PFSK-1 (cell line): ENCODE results near the gene JADE3.

Source experiments
- FOXP2 ChIP-seq: optimal IDR thresholded peaks from 2 replicates; pipeline ENCODE3; 2011; ENCODE audit warnings: borderline replicate concordance, control low read depth, inconsistent platforms; ENCODE audit not compliant: insufficient read depth; ENCODE audit errors: extremely low read length, extremely low read depth
- POLR2AphosphoS5 ChIP-seq: IDR thresholded peaks from 2 replicates; pipeline ENCODE4 v1.6.1; 2012; ENCODE audit warnings: low read depth, mild to moderate bottlenecking, control low read depth, low read length, moderate library complexity
- SIN3A ChIP-seq: IDR thresholded peaks from 2 replicates; pipeline ENCODE4 v1.6.1; 2012; ENCODE audit warnings: mild to moderate bottlenecking, low read length, moderate library complexity, borderline replicate concordance; ENCODE audit not compliant: insufficient read depth
- TAF1 ChIP-seq: IDR thresholded peaks from 2 replicates; pipeline ENCODE4 v1.6.1; 2012; ENCODE audit warnings: low read length, control low read depth, borderline replicate concordance; ENCODE audit not compliant: insufficient read depth
- TF ChIP-seq, protein P1 (sequence below), 2 experiments: IDR thresholded peaks; 2 replicates each; pipeline versions ENCODE4 v1.6.1 to v1.8.0; 2011 to 2012; ENCODE audit warnings: low read depth in 2 of 2, low read length in 2 of 2, control low read depth in 1 of 2, inconsistent platforms in 1 of 2, mild to moderate bottlenecking in 1 of 2, moderate library complexity in 1 of 2; ENCODE audit not compliant: insufficient read depth in 1 of 2

The JADE3 gene

DNA sequence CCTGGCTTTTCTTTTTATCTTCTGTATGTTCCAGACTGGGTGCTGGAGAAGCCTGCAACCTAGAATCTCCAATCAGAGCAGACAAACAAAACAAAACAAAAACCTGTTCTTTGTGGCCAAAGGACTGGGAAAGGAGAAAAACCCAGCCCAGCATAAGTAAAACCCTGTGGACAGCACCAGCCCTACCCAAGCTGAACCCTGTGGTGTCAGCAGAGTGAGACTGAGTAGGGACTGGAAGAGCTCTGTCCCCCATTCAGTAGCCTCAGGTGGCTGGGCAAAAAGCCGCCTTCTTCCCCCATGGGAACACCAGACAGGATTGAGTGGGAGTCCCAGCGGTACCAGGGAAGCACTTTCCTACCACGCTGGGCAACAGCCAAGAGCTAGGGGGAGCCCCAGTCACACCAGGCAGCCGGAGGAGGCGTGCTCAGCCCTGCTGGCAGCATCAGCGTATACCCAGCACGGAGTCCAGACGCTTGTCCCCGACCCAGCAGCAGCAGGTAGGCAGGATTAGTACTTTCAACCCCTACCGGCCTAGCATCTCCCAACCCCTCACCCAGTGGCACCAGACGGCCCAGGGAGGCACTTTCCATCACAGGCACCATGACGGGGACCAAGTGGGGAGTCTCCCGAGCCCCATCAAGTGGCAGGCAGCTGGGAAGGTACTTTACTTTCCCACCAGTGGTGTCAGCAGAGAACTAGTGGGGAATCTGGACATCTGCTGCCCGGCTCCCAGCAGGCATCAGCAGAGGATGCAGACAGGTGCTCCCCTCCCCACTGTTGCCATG is 8.6 kb upstream of the JADE3 start:
- TF ChIP-seq POLR2AphosphoS5 (no peak), SIN3A (no peak), FOXP2 (no peak), TAF1 (no peak)
- TF ChIP-seq, protein P1, sequence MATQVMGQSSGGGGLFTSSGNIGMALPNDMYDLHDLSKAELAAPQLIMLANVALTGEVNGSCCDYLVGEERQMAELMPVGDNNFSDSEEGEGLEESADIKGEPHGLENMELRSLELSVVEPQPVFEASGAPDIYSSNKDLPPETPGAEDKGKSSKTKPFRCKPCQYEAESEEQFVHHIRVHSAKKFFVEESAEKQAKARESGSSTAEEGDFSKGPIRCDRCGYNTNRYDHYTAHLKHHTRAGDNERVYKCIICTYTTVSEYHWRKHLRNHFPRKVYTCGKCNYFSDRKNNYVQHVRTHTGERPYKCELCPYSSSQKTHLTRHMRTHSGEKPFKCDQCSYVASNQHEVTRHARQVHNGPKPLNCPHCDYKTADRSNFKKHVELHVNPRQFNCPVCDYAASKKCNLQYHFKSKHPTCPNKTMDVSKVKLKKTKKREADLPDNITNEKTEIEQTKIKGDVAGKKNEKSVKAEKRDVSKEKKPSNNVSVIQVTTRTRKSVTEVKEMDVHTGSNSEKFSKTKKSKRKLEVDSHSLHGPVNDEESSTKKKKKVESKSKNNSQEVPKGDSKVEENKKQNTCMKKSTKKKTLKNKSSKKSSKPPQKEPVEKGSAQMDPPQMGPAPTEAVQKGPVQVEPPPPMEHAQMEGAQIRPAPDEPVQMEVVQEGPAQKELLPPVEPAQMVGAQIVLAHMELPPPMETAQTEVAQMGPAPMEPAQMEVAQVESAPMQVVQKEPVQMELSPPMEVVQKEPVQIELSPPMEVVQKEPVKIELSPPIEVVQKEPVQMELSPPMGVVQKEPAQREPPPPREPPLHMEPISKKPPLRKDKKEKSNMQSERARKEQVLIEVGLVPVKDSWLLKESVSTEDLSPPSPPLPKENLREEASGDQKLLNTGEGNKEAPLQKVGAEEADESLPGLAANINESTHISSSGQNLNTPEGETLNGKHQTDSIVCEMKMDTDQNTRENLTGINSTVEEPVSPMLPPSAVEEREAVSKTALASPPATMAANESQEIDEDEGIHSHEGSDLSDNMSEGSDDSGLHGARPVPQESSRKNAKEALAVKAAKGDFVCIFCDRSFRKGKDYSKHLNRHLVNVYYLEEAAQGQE (IDR thresholded peaks at IDR 0.05; ENCODE audit: insufficient read depth in 1 of 2, low read depth in 2 of 2, low read length in 2 of 2) = no peak

DNA sequence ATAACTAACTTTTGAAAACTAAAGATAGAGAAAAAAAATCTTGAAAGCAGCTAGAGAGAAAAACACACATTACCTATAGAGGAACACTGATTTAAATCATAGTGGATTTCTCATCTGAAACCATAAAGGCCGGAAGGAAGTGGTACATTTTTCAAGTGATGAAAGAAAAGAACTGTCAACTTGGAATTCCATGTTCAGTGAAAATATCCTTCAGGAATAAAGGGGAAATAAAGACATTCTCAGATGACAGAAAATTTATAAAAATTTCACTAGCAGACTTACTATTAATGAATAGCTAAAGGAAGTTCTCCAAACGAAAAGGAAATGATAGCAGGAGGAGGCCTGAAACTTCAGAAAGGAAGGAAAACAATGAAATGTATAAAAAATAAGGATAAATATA is 7.6 kb upstream of the JADE3 start:
- TF ChIP-seq FOXP2 (no peak), POLR2AphosphoS5 (no peak), SIN3A (no peak), TAF1 (no peak)

DNA sequence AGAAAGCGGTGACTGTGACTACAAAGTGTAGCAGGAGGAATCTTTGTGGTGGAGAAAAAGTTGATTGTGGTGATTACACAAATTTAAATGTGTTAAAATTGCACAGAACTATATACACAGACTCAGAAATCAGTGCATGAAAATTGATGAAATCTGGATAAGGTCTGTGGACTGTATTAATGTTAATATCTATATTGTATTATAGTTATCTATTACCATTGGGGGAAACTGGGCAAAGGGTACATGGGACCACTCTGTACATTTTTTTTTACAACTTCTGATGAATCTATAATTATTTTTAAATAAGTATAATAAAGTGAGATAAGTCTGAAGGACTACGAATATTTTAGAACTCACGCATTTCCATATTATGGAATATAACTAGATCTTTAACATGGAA is 1.8 kb upstream of the JADE3 start:
- TF ChIP-seq POLR2AphosphoS5 = no peak
- TF ChIP-seq FOXP2 = no peak
- no peak for TF ChIP-seq SIN3A
- TF ChIP-seq, protein P1 (IDR thresholded peaks at IDR 0.05; ENCODE audit: insufficient read depth in 1 of 2, low read depth in 2 of 2, low read length in 2 of 2) = no peak
- no peak for TF ChIP-seq TAF1

DNA sequence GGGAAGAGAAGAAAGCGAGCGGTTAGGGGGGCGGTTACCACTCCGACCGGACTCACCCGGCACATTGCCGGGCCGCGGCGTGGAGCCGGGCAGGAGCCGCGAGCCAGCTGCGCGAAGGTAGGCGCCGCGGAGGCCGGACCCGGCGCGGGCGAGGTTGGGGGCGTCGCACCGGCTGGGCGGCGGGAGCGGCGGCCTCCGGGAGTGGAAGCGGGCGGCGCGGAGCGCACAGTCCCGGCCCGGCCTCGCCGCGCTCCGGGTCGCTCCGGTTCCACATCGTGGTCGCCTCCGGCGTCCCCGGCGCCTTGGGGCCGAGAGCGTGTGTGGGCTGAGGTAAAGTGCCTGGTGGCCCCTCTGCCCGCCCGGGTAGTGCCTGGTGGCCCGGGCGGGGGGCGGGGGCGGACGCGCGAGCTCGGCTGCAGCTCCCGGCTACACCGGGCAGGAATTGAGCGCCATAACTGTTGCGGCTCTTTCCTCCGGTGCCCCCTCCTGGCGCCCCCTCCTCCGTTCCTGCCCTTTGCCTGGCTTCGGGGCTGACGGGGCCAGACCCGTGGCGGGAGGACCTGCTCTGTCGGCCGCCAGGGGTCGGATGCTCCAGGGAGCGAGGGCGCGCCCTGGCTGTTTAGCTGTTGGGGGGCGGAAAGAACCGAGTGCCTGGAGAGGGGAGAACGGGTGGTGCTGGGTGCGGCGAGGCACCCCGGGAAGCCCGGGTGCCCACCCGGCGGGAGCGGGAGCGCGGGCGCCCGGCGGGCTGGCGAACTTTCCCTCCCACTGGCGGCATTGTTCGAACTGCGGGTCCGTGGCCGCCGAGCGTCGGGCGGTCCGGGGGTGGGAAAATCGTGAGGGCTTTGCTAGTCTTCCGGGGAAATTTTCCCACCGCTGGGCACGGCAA is 626 bp downstream of the JADE3 start:
- TF ChIP-seq, protein P1 (IDR thresholded peaks at IDR 0.05; ENCODE audit: insufficient read depth in 1 of 2, low read depth in 2 of 2, low read length in 2 of 2) = no peak
- TF ChIP-seq SIN3A (no peak), FOXP2 (peak; percentile 20), TAF1 (no peak), POLR2AphosphoS5 (no peak)

DNA sequence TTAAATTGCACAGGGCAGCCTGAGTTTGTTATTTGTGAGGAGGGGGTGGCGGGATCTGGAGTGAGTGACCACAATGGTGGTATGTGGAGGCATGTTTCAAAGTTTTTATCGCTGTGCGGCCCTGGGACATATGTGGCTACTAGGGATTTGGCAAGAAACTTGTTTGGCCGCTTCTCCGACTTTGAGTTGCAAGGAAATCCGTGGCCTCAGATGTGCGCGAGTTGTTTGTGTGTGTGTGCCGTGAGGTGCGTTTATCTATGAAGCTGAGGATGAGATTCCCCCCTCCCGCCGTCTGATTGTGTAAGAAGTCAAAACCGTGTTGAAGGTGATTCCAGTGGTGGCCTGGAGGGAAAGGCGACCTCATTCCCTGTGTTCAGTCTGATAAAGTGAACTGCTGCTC is 1.4 kb downstream of the JADE3 start:
- TF ChIP-seq SIN3A = no peak
- TF ChIP-seq TAF1 = no peak
- TF ChIP-seq FOXP2 = no peak

DNA sequence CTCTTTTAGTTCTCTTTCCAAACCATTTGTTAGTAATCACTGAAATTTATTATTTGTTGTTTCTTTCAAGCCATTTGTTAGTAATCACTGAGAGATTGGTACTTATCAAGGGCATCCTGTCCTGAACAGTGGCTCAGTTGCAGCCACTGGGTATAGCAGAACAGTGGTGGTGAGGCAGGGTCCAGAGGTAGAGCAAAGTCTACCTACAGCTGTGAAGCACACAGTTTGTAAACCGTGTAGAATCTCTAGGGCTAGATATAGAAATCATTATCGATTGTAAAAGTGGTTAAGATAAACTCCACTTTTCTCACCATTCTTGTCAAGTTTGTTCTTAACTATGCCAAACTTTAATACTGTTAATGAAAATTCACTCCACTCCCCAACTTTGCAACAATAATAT is 4.1 kb downstream of the JADE3 start:
- TF ChIP-seq TAF1 (no peak), SIN3A (no peak), POLR2AphosphoS5 (no peak), FOXP2 (no peak)
- TF ChIP-seq, protein P1 (IDR thresholded peaks at IDR 0.05; ENCODE audit: insufficient read depth in 1 of 2, low read depth in 2 of 2, low read length in 2 of 2) = no peak
